GM12873 (cell line): ENCODE results near the gene KRT14.

Experiments used
- TF ChIP-seq, protein P1 (sequence below): IDR thresholded peaks from 2 replicates; pipeline ENCODE4 v1.5.1; 2012; ENCODE audit warnings: low read depth, mild to moderate bottlenecking, moderate library complexity, low read length, control low read depth; ENCODE audit not compliant: insufficient read depth; ENCODE audit errors: missing control alignments

Gene KRT14

GRCh38 chr17:41538565-41538991 is 48.1 kb downstream of the KRT14 start:
- TF ChIP-seq, protein P1, sequence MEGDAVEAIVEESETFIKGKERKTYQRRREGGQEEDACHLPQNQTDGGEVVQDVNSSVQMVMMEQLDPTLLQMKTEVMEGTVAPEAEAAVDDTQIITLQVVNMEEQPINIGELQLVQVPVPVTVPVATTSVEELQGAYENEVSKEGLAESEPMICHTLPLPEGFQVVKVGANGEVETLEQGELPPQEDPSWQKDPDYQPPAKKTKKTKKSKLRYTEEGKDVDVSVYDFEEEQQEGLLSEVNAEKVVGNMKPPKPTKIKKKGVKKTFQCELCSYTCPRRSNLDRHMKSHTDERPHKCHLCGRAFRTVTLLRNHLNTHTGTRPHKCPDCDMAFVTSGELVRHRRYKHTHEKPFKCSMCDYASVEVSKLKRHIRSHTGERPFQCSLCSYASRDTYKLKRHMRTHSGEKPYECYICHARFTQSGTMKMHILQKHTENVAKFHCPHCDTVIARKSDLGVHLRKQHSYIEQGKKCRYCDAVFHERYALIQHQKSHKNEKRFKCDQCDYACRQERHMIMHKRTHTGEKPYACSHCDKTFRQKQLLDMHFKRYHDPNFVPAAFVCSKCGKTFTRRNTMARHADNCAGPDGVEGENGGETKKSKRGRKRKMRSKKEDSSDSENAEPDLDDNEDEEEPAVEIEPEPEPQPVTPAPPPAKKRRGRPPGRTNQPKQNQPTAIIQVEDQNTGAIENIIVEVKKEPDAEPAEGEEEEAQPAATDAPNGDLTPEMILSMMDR = no peak

DNA sequence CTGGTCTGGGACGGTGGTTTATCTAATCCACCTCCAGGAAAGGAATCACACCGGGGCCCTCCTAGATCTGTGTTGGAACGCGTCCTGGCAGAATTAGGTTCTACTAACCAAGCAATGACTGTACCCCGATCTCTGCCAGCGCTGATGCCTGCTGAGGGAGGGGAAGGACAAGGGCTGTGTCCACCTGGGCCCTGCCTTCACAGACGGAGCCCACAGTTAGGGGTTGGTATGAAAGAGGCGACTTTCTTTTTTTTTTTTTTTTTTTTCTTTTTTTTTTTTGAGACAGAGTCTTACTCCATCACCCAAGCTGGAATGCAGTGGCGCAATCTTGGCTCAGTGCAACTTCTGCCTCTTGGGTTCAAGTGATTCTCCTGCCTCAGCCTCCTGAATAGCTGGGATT is 48.7 kb downstream of the KRT14 start:
- TF ChIP-seq, protein P1 = no peak

GRCh38 chr17:41537614-41537954 is 49.1 kb downstream of the KRT14 start:
- TF ChIP-seq, protein P1 = no peak

DNA sequence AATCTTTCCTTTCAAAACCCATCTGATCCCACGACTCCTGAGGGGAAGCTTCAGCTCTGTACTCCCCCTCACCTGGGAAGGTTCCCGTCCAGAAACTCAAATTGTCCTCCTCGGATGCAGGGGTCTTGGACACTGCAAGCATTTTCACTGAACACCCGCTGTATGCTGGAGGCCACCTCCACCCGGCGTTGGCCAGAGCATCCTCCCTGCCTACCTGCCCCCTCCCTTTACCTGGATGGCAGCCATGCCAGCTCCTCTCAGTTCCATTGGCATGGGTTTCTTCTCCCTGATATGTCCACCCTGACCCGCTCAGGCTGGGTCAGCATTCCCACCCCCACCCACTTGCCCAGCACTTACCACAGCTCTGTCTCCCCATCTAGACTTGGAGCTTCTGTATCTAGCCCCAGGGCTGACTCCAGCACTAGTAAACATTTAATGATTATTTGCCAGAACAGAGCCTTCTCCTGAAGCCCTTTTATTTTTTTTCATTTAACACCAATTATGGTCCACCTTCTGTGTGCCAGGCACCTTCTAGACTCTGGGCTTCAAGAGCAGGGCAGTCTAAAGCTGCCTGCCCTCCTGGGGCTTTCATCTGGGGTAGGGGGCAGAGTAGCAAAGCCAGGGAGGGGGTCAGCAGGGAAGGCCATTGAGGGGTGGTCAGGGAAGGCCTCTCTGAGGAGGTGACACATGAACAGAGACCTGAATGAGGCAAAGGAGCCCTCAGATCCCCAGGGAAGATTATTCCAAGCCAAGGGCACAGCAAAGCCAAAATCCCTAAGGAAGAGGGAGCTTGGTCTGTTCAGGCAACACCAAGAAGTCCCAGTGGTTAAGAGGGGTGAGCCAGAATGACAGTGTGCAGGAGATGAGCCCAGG is 49.7 kb downstream of the KRT14 start:
- TF ChIP-seq, protein P1 = no peak

DNA sequence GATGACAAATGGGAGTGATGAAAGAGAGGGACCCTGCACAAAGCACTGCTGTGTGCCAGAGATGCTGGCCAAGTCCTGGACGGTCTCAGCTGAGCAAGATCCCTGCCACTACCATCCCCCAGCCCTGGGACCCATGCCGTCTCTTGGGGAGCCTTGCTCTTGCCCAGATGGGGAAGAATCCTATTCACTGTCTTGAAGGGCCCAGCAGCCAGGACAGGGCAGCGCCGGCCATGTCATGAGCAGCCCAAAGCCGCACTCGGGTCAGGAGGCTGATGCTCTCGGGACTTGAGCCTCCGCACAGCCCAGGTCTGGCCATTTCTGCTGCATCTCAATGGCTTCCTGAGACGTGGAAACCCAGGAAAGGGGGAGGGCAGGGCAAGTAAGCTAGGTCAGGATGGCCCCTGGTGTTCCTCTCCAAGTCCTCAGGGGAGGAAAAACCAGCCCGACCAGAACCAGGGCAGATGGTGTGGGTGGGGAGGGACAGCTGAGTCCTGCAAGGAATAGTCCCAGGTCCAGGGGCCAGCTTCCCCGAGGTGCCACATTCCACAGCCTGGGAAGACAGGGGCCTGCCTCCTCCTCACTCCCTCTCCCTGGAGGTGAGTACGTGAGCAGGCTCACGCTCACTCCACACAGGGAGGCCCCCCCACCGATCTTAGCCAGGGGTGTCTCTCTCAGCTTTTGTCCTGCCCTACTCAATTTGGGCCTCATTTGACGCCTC is 50.8 kb downstream of the KRT14 start:
- TF ChIP-seq, protein P1 = no peak

DNA sequence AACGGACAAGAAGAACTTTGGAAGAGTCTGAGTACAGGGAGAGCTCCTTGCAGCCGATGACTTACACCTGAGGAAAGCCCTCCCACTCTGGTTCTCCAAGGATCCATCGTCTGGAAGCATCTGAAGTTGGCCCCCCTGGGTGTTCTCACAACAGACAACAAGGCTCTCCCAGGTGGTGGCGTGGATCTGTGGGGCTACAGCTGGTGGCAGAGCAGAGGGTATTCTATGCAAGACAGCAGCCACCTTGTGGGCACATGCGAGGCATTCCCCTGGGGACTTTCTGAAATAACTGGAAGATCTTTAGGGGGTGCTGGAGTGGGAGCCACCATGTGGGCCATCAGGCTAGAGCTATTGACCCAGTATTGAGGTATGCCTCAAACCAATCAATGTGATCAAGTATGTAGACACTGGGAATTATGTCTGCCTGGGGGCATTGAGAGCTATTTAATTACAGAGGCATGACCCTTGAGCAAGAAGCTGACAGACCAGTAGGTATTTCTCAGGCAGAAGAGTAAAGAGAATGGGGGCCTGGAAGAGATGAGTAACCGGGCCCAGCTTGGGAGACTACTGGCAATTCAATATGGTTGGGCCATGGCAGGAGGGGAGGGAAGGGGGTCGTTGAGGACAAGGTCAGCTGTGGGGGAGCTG is 51.7 kb downstream of the KRT14 start:
- TF ChIP-seq, protein P1 = no peak

GRCh38 chr17:41533613-41534012 is 53.1 kb downstream of the KRT14 start:
- TF ChIP-seq, protein P1 = no peak
